GM23338 (cell line): ENCODE results near the gene LITAF. TPM values are rescaled to one million over a fixed set of nuclear protein-coding genes. Genes with fewer than 3 reads are reported as not detected.

Experiments used
- ATAC-seq: fragments of 200-7000 bp; cut with Tn5 transposase; 3 replicates; pipeline ENCODE4 v1.9.1; 2020
- DNase-seq: peaks from one replicate; pipeline ENCODE4 v3.0.0-alpha.2; 2015; ENCODE audit warnings: low spot score
- H2AFZ ChIP-seq: fragments of 200-600 bp; sonication (generic); 2 replicates; pipeline ENCODE4 v1.8.0; 2016; ENCODE audit warnings: antibody characterized with exemption, mild to moderate bottlenecking, moderate library complexity
- H3F3A ChIP-seq: fragments of 200-600 bp; sonication (generic); replicated peaks from 2 replicates; pipeline ENCODE4 v1.8.0; 2017; ENCODE audit warnings: antibody characterized with exemption, mixed run types, low read depth
- H3K27ac ChIP-seq: fragments of 200-600 bp; sonication (generic); 2 replicates; pipeline ENCODE4 v1.6.1; 2016; ENCODE audit warnings: low read depth
- H3K27me3 ChIP-seq: fragments of 200-600 bp; sonication (generic); 2 replicates; pipeline ENCODE4 v1.8.0; 2016; ENCODE audit warnings: mild to moderate bottlenecking, mixed run types, moderate library complexity; ENCODE audit not compliant: insufficient read depth
- H3K36me3 ChIP-seq: fragments of 200-600 bp; sonication (generic); 2 replicates; pipeline ENCODE4 v1.8.0; 2016; ENCODE audit warnings: mild to moderate bottlenecking; ENCODE audit not compliant: insufficient read depth
- H3K4me1 ChIP-seq: fragments of 200-600 bp; sonication (generic); 2 replicates; pipeline ENCODE4 v1.8.0; 2016; ENCODE audit warnings: mild to moderate bottlenecking, moderate library complexity; ENCODE audit not compliant: insufficient read depth
- H3K4me2 ChIP-seq: fragments of 200-600 bp; sonication (generic); 2 replicates; pipeline ENCODE4 v1.7.1; 2017; ENCODE audit warnings: mixed run types
- H3K4me3 ChIP-seq: fragments of 200-600 bp; sonication (generic); 2 replicates; pipeline ENCODE4 v1.6.1; 2016; ENCODE audit warnings: mixed run types
- H3K79me2 ChIP-seq: fragments of 200-600 bp; sonication (generic); replicated peaks from 2 replicates; pipeline ENCODE4 v1.8.0; 2017; ENCODE audit warnings: mild to moderate bottlenecking; ENCODE audit not compliant: insufficient read depth
- H3K9me2 ChIP-seq: fragments of 200-600 bp; sonication (generic); 2 replicates; pipeline ENCODE4 v1.8.0; 2017; ENCODE audit not compliant: insufficient read depth
- H4K20me1 ChIP-seq: fragments of 200-600 bp; sonication (generic); replicated peaks from 2 replicates; pipeline ENCODE4 v1.8.0; 2017; ENCODE audit warnings: mild to moderate bottlenecking; ENCODE audit not compliant: insufficient read depth
- H3K27ac Mint-ChIP-seq: 2 replicates; pipeline ENCODE4 v1.8.0; 2020; ENCODE audit warnings: inconsistent platforms, mild to moderate bottlenecking, moderate library complexity, mixed read lengths
- H3K27me3 Mint-ChIP-seq: 3 replicates; pipeline ENCODE4 v1.8.0; 2022; ENCODE audit warnings: low read depth, mild to moderate bottlenecking, moderate library complexity, mixed read lengths, inconsistent platforms; ENCODE audit not compliant: insufficient read depth, poor library complexity
- H3K36me3 Mint-ChIP-seq: 3 replicates; pipeline ENCODE4 v1.8.0; 2021; ENCODE audit warnings: low read depth, mild to moderate bottlenecking, inconsistent platforms, moderate library complexity, mixed read lengths
- H3K4me1 Mint-ChIP-seq: 3 replicates; pipeline ENCODE4 v1.8.0; 2020; ENCODE audit warnings: mild to moderate bottlenecking, inconsistent platforms, mixed read lengths
- H3K4me3 Mint-ChIP-seq: 3 replicates; pipeline ENCODE4 v1.8.0; 2021; ENCODE audit warnings: moderate library complexity, mild to moderate bottlenecking, inconsistent platforms, mixed read lengths
- H3K9me3 Mint-ChIP-seq: 3 replicates; pipeline ENCODE4 v1.8.0; 2020; ENCODE audit warnings: moderate library complexity, mild to moderate bottlenecking, inconsistent platforms, mixed read lengths
- CREB1 ChIP-seq: fragments of 250-450 bp; sonication (Bioruptor Pico); IDR thresholded peaks from 2 replicates; pipeline ENCODE4 v1.5.0; 2020; ENCODE audit warnings: low read depth, mild to moderate bottlenecking, moderate library complexity
- EZH2 ChIP-seq: fragments of 200-600 bp; sonication (generic); IDR thresholded peaks from one replicate; pipeline ENCODE4 v1.8.0; 2017; ENCODE audit warnings: antibody characterized with exemption, mild to moderate bottlenecking, low read depth; ENCODE audit not compliant: unreplicated experiment
- EZH2phosphoT487 ChIP-seq: fragments of 200-600 bp; sonication (generic); IDR thresholded peaks from one replicate; pipeline ENCODE4 v1.8.1; 2018; ENCODE audit warnings: antibody characterized with exemption; ENCODE audit not compliant: unreplicated experiment
- JUNB ChIP-seq: IDR thresholded peaks from one replicate; pipeline ENCODE4 v1.6.1; 2016; ENCODE audit warnings: antibody characterized with exemption; ENCODE audit not compliant: unreplicated experiment
- NANOG ChIP-seq: IDR thresholded peaks from 2 replicates; pipeline ENCODE4 v1.6.1; 2016; ENCODE audit warnings: antibody characterized with exemption, borderline replicate concordance
- POLR2AphosphoS5 ChIP-seq: IDR thresholded peaks from 2 replicates; pipeline ENCODE4 v1.6.1; 2016; ENCODE audit warnings: antibody characterized with exemption, low read depth
- STAT1 ChIP-seq: IDR thresholded peaks from one replicate; pipeline ENCODE4 v1.6.1; 2016; ENCODE audit warnings: antibody characterized with exemption; ENCODE audit not compliant: unreplicated experiment
- ZNF114 ChIP-seq: fragments of 250-450 bp; sonication (Bioruptor Pico); IDR thresholded peaks from 2 replicates; pipeline ENCODE4 v1.5.0; 2020; ENCODE audit warnings: mild to moderate bottlenecking, moderate library complexity
- ZNF331 ChIP-seq: fragments of 250-450 bp; sonication (Bioruptor Pico); IDR thresholded peaks from 2 replicates; pipeline ENCODE4 v1.5.0; 2020; ENCODE audit warnings: low read depth, mild to moderate bottlenecking, moderate library complexity
- polyA plus RNA-seq: library from polyadenylated mRNA; unstranded; fragments of >200 nt; fragmentation: Nextera tagmentation; extraction: Ambion mirVana; gene quantifications from 2 replicates; pipeline ENCODE4 v1.2.1, GENCODE V29; 2016
- total RNA-seq: library from RNA; depleted of rRNA; stranded (reverse); fragments of >200 nt; shearing (Covaris generic); gene quantifications from 2 replicates; pipeline ENCODE4 v1.2.3, GENCODE V29; 2014
- TF ChIP-seq, protein P1 (sequence below): IDR thresholded peaks from 2 replicates; pipeline ENCODE4 v1.6.1; 2016; ENCODE audit warnings: antibody characterized with exemption
- TF ChIP-seq, protein P2 (sequence below): IDR thresholded peaks from one replicate; pipeline ENCODE4 v1.6.1; 2018; ENCODE audit warnings: antibody characterized with exemption; ENCODE audit not compliant: unreplicated experiment
- TF ChIP-seq, protein P3 (sequence below): fragments of 250-450 bp; sonication (Bioruptor Pico); IDR thresholded peaks from 2 replicates; pipeline ENCODE4 v1.5.0; 2020; ENCODE audit warnings: mild to moderate bottlenecking, moderate library complexity
- TF ChIP-seq, protein P4 (sequence below), 2 experiments: fragments of 200-600 bp in 1 of 2; sonication (generic) in 1 of 2; conservative IDR thresholded peaks; 2 replicates each; pipeline versions ENCODE4 v1.5.1 to v1.6.1; 2016 to 2017; ENCODE audit warnings: antibody characterized with exemption in 2 of 2, low read depth in 2 of 2, mild to moderate bottlenecking in 2 of 2, moderate library complexity in 1 of 2

LITAF gene
- total and polyA plus RNA-seq, 2 experiments from 2014 or later, result 131 to 158 TPM

DNA sequence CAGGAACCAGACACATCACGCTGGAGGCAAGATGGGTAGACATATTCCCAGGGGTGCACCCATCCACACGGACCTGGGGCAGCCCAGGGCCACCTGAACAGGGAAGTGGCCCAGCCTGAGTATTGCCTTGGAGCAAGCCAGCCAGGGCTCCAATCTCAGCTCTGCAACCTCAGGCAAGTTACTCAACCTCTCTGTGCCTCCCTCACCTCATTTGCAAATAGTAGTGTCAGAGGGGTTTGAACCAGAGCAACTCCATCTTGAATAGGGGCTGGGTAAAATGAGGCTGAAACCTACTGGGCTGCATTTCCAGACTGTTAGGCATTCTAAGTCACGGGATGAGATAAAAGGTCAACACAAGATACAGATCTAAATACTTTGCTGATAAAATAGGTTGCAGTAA is 46.4 kb upstream of the LITAF start:
- no peak for DNase-seq
- Mint-ChIP-seq H3K27me3 (peaks cover 16% of the 10 kb centered on the region), H3K36me3 (no peaks in the 10 kb centered on the region), H3K9me3 (no peaks in the 10 kb centered on the region; the same call in 2 of the 3 replicates), H3K4me3 (no peak overlapping the region), H3K4me1 (peaks cover 30% of the 10 kb centered on the region), H3K27ac (no peak overlapping the region)
- no peaks in the 10 kb centered on the region for H3K9me2 ChIP-seq
- no peaks in the 10 kb centered on the region for H3K27me3 ChIP-seq
- H3K4me2 ChIP-seq, result no peak overlapping the region
- no peaks in the 10 kb centered on the region for H4K20me1 ChIP-seq
- no peak for TF ChIP-seq POLR2AphosphoS5
- no peak for TF ChIP-seq ZNF331 (CRISPR knock-in tag)
- no peak for TF ChIP-seq ZNF114 (CRISPR knock-in tag)
- TF ChIP-seq EZH2phosphoT487, result no peak
- TF ChIP-seq CREB1 (CRISPR knock-in tag), result no peak
- no peak for TF ChIP-seq JUNB
- TF ChIP-seq, protein P1, sequence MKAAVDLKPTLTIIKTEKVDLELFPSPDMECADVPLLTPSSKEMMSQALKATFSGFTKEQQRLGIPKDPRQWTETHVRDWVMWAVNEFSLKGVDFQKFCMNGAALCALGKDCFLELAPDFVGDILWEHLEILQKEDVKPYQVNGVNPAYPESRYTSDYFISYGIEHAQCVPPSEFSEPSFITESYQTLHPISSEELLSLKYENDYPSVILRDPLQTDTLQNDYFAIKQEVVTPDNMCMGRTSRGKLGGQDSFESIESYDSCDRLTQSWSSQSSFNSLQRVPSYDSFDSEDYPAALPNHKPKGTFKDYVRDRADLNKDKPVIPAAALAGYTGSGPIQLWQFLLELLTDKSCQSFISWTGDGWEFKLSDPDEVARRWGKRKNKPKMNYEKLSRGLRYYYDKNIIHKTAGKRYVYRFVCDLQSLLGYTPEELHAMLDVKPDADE, result no peak
- no peak for TF ChIP-seq NANOG
- TF ChIP-seq, protein P2, sequence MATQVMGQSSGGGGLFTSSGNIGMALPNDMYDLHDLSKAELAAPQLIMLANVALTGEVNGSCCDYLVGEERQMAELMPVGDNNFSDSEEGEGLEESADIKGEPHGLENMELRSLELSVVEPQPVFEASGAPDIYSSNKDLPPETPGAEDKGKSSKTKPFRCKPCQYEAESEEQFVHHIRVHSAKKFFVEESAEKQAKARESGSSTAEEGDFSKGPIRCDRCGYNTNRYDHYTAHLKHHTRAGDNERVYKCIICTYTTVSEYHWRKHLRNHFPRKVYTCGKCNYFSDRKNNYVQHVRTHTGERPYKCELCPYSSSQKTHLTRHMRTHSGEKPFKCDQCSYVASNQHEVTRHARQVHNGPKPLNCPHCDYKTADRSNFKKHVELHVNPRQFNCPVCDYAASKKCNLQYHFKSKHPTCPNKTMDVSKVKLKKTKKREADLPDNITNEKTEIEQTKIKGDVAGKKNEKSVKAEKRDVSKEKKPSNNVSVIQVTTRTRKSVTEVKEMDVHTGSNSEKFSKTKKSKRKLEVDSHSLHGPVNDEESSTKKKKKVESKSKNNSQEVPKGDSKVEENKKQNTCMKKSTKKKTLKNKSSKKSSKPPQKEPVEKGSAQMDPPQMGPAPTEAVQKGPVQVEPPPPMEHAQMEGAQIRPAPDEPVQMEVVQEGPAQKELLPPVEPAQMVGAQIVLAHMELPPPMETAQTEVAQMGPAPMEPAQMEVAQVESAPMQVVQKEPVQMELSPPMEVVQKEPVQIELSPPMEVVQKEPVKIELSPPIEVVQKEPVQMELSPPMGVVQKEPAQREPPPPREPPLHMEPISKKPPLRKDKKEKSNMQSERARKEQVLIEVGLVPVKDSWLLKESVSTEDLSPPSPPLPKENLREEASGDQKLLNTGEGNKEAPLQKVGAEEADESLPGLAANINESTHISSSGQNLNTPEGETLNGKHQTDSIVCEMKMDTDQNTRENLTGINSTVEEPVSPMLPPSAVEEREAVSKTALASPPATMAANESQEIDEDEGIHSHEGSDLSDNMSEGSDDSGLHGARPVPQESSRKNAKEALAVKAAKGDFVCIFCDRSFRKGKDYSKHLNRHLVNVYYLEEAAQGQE, result no peak
- TF ChIP-seq, protein P3, sequence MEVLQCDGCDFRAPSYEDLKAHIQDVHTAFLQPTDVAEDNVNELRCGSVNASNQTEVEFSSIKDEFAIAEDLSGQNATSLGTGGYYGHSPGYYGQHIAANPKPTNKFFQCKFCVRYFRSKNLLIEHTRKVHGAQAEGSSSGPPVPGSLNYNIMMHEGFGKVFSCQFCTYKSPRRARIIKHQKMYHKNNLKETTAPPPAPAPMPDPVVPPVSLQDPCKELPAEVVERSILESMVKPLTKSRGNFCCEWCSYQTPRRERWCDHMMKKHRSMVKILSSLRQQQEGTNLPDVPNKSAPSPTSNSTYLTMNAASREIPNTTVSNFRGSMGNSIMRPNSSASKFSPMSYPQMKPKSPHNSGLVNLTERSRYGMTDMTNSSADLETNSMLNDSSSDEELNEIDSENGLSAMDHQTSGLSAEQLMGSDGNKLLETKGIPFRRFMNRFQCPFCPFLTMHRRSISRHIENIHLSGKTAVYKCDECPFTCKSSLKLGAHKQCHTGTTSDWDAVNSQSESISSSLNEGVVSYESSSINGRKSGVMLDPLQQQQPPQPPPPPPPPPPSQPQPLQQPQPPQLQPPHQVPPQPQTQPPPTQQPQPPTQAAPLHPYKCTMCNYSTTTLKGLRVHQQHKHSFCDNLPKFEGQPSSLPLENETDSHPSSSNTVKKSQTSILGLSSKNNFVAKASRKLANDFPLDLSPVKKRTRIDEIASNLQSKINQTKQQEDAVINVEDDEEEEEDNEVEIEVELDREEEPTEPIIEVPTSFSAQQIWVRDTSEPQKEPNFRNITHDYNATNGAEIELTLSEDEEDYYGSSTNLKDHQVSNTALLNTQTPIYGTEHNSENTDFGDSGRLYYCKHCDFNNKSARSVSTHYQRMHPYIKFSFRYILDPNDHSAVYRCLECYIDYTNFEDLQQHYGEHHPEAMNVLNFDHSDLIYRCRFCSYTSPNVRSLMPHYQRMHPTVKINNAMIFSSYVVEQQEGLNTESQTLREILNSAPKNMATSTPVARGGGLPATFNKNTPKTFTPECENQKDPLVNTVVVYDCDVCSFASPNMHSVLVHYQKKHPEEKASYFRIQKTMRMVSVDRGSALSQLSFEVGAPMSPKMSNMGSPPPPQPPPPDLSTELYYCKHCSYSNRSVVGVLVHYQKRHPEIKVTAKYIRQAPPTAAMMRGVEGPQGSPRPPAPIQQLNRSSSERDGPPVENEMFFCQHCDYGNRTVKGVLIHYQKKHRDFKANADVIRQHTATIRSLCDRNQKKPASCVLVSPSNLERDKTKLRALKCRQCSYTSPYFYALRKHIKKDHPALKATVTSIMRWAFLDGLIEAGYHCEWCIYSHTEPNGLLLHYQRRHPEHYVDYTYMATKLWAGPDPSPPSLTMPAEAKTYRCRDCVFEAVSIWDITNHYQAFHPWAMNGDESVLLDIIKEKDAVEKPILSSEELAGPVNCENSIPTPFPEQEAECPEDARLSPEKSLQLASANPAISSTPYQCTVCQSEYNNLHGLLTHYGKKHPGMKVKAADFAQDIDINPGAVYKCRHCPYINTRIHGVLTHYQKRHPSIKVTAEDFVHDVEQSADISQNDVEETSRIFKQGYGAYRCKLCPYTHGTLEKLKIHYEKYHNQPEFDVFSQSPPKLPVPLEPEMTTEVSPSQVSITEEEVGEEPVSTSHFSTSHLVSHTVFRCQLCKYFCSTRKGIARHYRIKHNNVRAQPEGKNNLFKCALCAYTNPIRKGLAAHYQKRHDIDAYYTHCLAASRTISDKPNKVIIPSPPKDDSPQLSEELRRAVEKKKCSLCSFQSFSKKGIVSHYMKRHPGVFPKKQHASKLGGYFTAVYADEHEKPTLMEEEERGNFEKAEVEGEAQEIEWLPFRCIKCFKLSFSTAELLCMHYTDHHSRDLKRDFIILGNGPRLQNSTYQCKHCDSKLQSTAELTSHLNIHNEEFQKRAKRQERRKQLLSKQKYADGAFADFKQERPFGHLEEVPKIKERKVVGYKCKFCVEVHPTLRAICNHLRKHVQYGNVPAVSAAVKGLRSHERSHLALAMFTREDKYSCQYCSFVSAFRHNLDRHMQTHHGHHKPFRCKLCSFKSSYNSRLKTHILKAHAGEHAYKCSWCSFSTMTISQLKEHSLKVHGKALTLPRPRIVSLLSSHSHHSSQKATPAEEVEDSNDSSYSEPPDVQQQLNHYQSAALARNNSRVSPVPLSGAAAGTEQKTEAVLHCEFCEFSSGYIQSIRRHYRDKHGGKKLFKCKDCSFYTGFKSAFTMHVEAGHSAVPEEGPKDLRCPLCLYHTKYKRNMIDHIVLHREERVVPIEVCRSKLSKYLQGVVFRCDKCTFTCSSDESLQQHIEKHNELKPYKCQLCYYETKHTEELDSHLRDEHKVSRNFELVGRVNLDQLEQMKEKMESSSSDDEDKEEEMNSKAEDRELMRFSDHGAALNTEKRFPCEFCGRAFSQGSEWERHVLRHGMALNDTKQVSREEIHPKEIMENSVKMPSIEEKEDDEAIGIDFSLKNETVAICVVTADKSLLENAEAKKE (CRISPR knock-in tag), result no peak
- no peak for TF ChIP-seq STAT1
- TF ChIP-seq EZH2, result no peak
- TF ChIP-seq, protein P4, sequence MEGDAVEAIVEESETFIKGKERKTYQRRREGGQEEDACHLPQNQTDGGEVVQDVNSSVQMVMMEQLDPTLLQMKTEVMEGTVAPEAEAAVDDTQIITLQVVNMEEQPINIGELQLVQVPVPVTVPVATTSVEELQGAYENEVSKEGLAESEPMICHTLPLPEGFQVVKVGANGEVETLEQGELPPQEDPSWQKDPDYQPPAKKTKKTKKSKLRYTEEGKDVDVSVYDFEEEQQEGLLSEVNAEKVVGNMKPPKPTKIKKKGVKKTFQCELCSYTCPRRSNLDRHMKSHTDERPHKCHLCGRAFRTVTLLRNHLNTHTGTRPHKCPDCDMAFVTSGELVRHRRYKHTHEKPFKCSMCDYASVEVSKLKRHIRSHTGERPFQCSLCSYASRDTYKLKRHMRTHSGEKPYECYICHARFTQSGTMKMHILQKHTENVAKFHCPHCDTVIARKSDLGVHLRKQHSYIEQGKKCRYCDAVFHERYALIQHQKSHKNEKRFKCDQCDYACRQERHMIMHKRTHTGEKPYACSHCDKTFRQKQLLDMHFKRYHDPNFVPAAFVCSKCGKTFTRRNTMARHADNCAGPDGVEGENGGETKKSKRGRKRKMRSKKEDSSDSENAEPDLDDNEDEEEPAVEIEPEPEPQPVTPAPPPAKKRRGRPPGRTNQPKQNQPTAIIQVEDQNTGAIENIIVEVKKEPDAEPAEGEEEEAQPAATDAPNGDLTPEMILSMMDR (conservative IDR thresholded peaks at IDR 0.05; ENCODE audit: low read depth in 2 of 2), result no peak
- H3K27ac ChIP-seq, result no peak overlapping the region
- H2AFZ ChIP-seq, result no peak overlapping the region
- no peak for ATAC-seq
- H3K4me1 ChIP-seq, result peaks cover 6% of the 10 kb centered on the region; the same call in 1 of the 2 replicates
- H3F3A ChIP-seq, result peaks cover 14% of the 10 kb centered on the region; the same call in 1 of the 2 replicates
- no peaks in the 10 kb centered on the region for H3K79me2 ChIP-seq
- no peak overlapping the region for H3K4me3 ChIP-seq
- H3K36me3 ChIP-seq, result no peaks in the 10 kb centered on the region
